A549 (cell line): ENCODE measurements around the gene CDKN2C. TPM values are rescaled to one million over a fixed set of nuclear protein-coding genes. Genes with fewer than 3 reads are reported as not detected.

ENCODE experiments used
- ATAC-seq, 2 experiments: fragments of 200-7000 bp in 1 of 2; fragments of >200 bp in 1 of 2; cut with Nextera tagmentation in 1 of 2; cut with Tn5 transposase in 1 of 2; 3 replicates each; pipeline versions ENCODE4 v1.8.0 to v1.9.1; 2018 to 2020; ENCODE audit warnings: mild to moderate bottlenecking in 1 of 2, moderate library complexity in 1 of 2
- CTCF ChIA-PET: fragments of 300-600 bp; sonication (Branson Sonifier 250); formaldehyde crosslinking; extraction: SDS; loops from one replicate; lab custom pipeline; 2021; ENCODE audit warnings: antibody characterized with exemption, inconsistent platforms; lab: Yijun Ruan, JAX
- POLR2A ChIA-PET: fragments of 350-600 bp; formaldehyde crosslinking; extraction: SDS; loops from one replicate; lab custom pipeline; 2021; ENCODE audit warnings: antibody characterized with exemption, inconsistent platforms; lab: Yijun Ruan, JAX
- DNase-seq, 2 experiments: peaks; one replicate each; pipeline versions ENCODE4 v3.0.0 to v3.0.0-alpha.2; 2011 to 2016; ENCODE audit warnings: low read depth in 1 of 2, low spot score in 1 of 2
- FAIRE-seq: peaks from 2 replicates; lab custom pipeline; 2011; peaks lifted over from hg19 to GRCh38; lab: Jason Lieb, UNC
- H3K27ac ChIP-seq, 2 experiments: fragments of >200 bp; sonication (Bioruptor Twin); formaldehyde crosslinking; 3 replicates each; pipeline ENCODE4 v1.5.1; 2016 to 2017
- H3K4me1 ChIP-seq: fragments of >200 bp; sonication (Bioruptor Twin); formaldehyde crosslinking; 3 replicates; pipeline ENCODE4 v1.6.1; 2016
- H3K4me2 ChIP-seq: fragments of >200 bp; sonication (Bioruptor Twin); formaldehyde crosslinking; 3 replicates; pipeline ENCODE4 v1.6.1; 2016
- H3K4me3 ChIP-seq: fragments of >200 bp; sonication (Bioruptor Twin); formaldehyde crosslinking; 3 replicates; pipeline ENCODE4 v1.5.1; 2016
- H3K9me3 ChIP-seq: fragments of >200 bp; sonication (Bioruptor Twin); formaldehyde crosslinking; 3 replicates; pipeline ENCODE4 v1.6.1; 2016
- CBX8 ChIP-seq: fragments of 200-600 bp; sonication (generic); IDR thresholded peaks from 2 replicates; pipeline ENCODE4 v1.6.1; 2016
- CEBPB ChIP-seq, 2 experiments: fragments of >200 bp in 1 of 2; sonication (Bioruptor Twin) in 1 of 2; formaldehyde crosslinking in 1 of 2; IDR thresholded peaks; 2 replicates each; pipeline ENCODE4 v1.6.1; 2012 to 2016
- CHD2 ChIP-seq: fragments of 150-350 bp; IDR thresholded peaks from 2 replicates; pipeline ENCODE4 v1.6.1; 2014; ENCODE audit warnings: low read length; ENCODE audit not compliant: partially characterized antibody
- CHD4 ChIP-seq: fragments of 200-600 bp; sonication (generic); IDR thresholded peaks from 2 replicates; pipeline ENCODE4 v1.6.1; 2016; ENCODE audit warnings: antibody characterized with exemption, mild to moderate bottlenecking, borderline replicate concordance
- EHF ChIP-seq: fragments of 250-450 bp; sonication (Bioruptor Pico); IDR thresholded peaks from 2 replicates; pipeline ENCODE4 v1.5.0; 2020; ENCODE audit warnings: mild to moderate bottlenecking
- EP300 ChIP-seq, 2 experiments: fragments of >200 bp; sonication (Bioruptor Twin); formaldehyde crosslinking; IDR thresholded peaks; 2 replicates in 1 of 2; 3 replicates in 1 of 2; pipeline ENCODE4 v1.6.1; 2016 to 2017
- ESRRA ChIP-seq: fragments of 150-350 bp; IDR thresholded peaks from 2 replicates; pipeline ENCODE4 v1.6.1; 2014; ENCODE audit warnings: mild to moderate bottlenecking, low read length, borderline replicate concordance
- FOSB ChIP-seq: fragments of 250-450 bp; sonication (Bioruptor Pico); IDR thresholded peaks from 2 replicates; pipeline ENCODE4 v1.5.0; 2020; ENCODE audit warnings: mild to moderate bottlenecking, moderate library complexity
- FOSL2 ChIP-seq, 2 experiments: fragments of 450-650 bp in 1 of 2; fragments of >200 bp in 1 of 2; sonication (Bioruptor Twin) in 1 of 2; formaldehyde crosslinking; IDR thresholded peaks; 2 replicates each; pipeline versions ENCODE4 v1.5.0 to v1.6.1; 2016 to 2020; ENCODE audit warnings: mild to moderate bottlenecking in 1 of 2, moderate library complexity in 1 of 2
- HOXB5 ChIP-seq: fragments of 250-450 bp; sonication (Bioruptor Pico); IDR thresholded peaks from 2 replicates; pipeline ENCODE4 v1.5.0; 2020; ENCODE audit warnings: mild to moderate bottlenecking, moderate library complexity
- KDM5A ChIP-seq: fragments of 200-600 bp; sonication (generic); IDR thresholded peaks from 2 replicates; pipeline ENCODE4 v1.6.1; 2016; ENCODE audit warnings: antibody characterized with exemption, mild to moderate bottlenecking
- MAFK ChIP-seq: fragments of 450-650 bp; IDR thresholded peaks from 2 replicates; pipeline ENCODE4 v1.6.1; 2014; ENCODE audit not compliant: partially characterized antibody
- MAZ ChIP-seq: fragments of 150-350 bp; IDR thresholded peaks from 2 replicates; pipeline ENCODE4 v1.6.1; 2014; ENCODE audit warnings: antibody characterized with exemption, low read depth, low read length, borderline replicate concordance
- MYC ChIP-seq: IDR thresholded peaks from 2 replicates; pipeline ENCODE4 v1.6.1; 2012; ENCODE audit warnings: mild to moderate bottlenecking, inconsistent platforms, low read length, improper control_type of control experiment, borderline replicate concordance
- NR3C1 ChIP-seq: fragments of >200 bp; sonication (Bioruptor Twin); formaldehyde crosslinking; IDR thresholded peaks from 3 replicates; pipeline ENCODE4 v1.6.1; 2017
- RAD21 ChIP-seq, 2 experiments: fragments of >200 bp in 1 of 2; sonication (Bioruptor Twin) in 1 of 2; formaldehyde crosslinking in 1 of 2; IDR thresholded peaks in 1 of 2; conservative IDR thresholded peaks in 1 of 2; 2 replicates in 1 of 2; 3 replicates in 1 of 2; pipeline ENCODE4 v1.6.1; 2012 to 2018; ENCODE audit warnings: inconsistent platforms in 1 of 2
- RCOR1 ChIP-seq: fragments of 150-350 bp; IDR thresholded peaks from 2 replicates; pipeline ENCODE4 v1.6.1; 2014; ENCODE audit warnings: antibody characterized with exemption, low read length, low read depth
- RFX5 ChIP-seq: fragments of 450-650 bp; IDR thresholded peaks from 2 replicates; pipeline ENCODE4 v1.7.1; 2014; ENCODE audit warnings: antibody characterized with exemption, mild to moderate bottlenecking, moderate library complexity
- RNF2 ChIP-seq: fragments of 200-600 bp; sonication (generic); IDR thresholded peaks from 2 replicates; pipeline ENCODE4 v1.6.1; 2016; ENCODE audit warnings: low read depth, mild to moderate bottlenecking, antibody characterized with exemption, moderate library complexity, borderline replicate concordance
- SREBF2 ChIP-seq: fragments of 450-650 bp; IDR thresholded peaks from 2 replicates; pipeline ENCODE4 v1.6.1; 2014; ENCODE audit warnings: mild to moderate bottlenecking, moderate library complexity
- TFCP2L1 ChIP-seq: fragments of 250-450 bp; sonication (Bioruptor Pico); IDR thresholded peaks from 2 replicates; pipeline ENCODE4 v1.5.0; 2021; ENCODE audit warnings: mild to moderate bottlenecking
- TP53 ChIP-seq: fragments of 250-450 bp; sonication (Bioruptor Pico); IDR thresholded peaks from 2 replicates; pipeline ENCODE4 v1.5.0; 2021; ENCODE audit warnings: mild to moderate bottlenecking, moderate library complexity
- ZFP36 ChIP-seq: fragments of 450-650 bp; IDR thresholded peaks from 2 replicates; pipeline ENCODE4 v1.6.1; 2014; ENCODE audit warnings: borderline replicate concordance; ENCODE audit not compliant: partially characterized antibody
- ZNF302 ChIP-seq: fragments of 250-450 bp; sonication (Bioruptor Pico); IDR thresholded peaks from 2 replicates; pipeline ENCODE4 v1.9.0; 2021; ENCODE audit warnings: inconsistent platforms, mild to moderate bottlenecking, moderate library complexity
- ZSCAN20 ChIP-seq: fragments of 250-450 bp; sonication (Bioruptor Pico); IDR thresholded peaks from 2 replicates; pipeline ENCODE4 v1.8.0; 2022; ENCODE audit warnings: mild to moderate bottlenecking, moderate library complexity
- WGBS: methylation state at CpG from one replicate; pipeline ENCODE4 v1.1.6; 2017; ENCODE audit errors: missing lambda C conversion rate; 5-methylcytosine and 5-hydroxymethylcytosine counted together
- polyA plus RNA-seq, 4 experiments: library from polyadenylated mRNA; depleted of rRNA in 3 of 4; stranded (reverse); fragments of >200 nt; fragmentation: RNase III in 1 of 4; extraction: RNeasy Plus Mini Kit Qiagen cat#74134 plus additional on column Dnase treatment in 1 of 4; gene quantifications; 2 replicates in 3 of 4; 3 replicates in 1 of 4; pipeline ENCODE4 v1.2.3, GENCODE V29; 2011 to 2017

Gene CDKN2C
- polyA plus RNA-seq, 2 of the 4 experiments (the other 2 are of a cell fraction): 13.0 to 17.7 TPM

GRCh38 chr1:50992532-50993318, 22.7 kb downstream of the CDKN2C start:
- FAIRE-seq: no peak
- Histone ChIP-seq H3K4me1 (no peaks in the 10 kb centered on the region), H3K27ac (no peak overlapping the region), H3K9me3 (no peaks in the 10 kb centered on the region), H3K4me2 (no peak overlapping the region), H3K4me3 (no peak overlapping the region)
- ChIA-PET CTCF (interaction anchor here (1.1 kb wide), 1 partner anchor 41 kb away, joined by 3 read pairs; no protein-coding TSS in a partner anchor), POLR2A (no interaction called here)
- TF ChIP-seq ZFP36 (no peak), NR3C1 (no peak), RAD21 (conservative IDR thresholded peaks at IDR 0.05 in 1 of 2, IDR thresholded peaks at IDR 0.05 in 1 of 2) (no peak), TFCP2L1 (CRISPR knock-in tag) (no peak), RFX5 (no peak), ZSCAN20 (no peak), CHD4 (no peak), EHF (no peak), CHD2 (no peak), SREBF2 (no peak), KDM5A (no peak), TP53 (CRISPR knock-in tag) (no peak), FOSL2 (IDR thresholded peaks at IDR 0.05) (no peak), FOSL2 (CRISPR knock-in tag; IDR thresholded peaks at IDR 0.05) (no peak), HOXB5 (CRISPR knock-in tag) (no peak), MYC (no peak), MAZ (no peak), CEBPB (IDR thresholded peaks at IDR 0.05) (no peak), FOSB (CRISPR knock-in tag) (no peak), EP300 (IDR thresholded peaks at IDR 0.05) (no peak)
- ATAC-seq: no peak
- no peak for DNase-seq
- 74% methylated on average over 3 of the region's 3 CpGs for WGBS

GRCh38 chr1:50993645-50994044, 23.6 kb downstream of the CDKN2C start:
- H3K4me1 ChIP-seq: no peaks in the 10 kb centered on the region
- no peaks in the 10 kb centered on the region for H3K9me3 ChIP-seq
- 93% methylated on average over 3 of the region's 3 CpGs for WGBS
- CTCF ChIA-PET: no interaction called here
- H3K4me3 ChIP-seq: no peak overlapping the region
- TF ChIP-seq EHF (no peak), RCOR1 (no peak), ZSCAN20 (no peak), CHD2 (no peak), CEBPB (IDR thresholded peaks at IDR 0.05) (no peak), EP300 (IDR thresholded peaks at IDR 0.05) (no peak)
- POLR2A ChIA-PET: no interaction called here
- DNase-seq: no peak
- H3K4me2 ChIP-seq: no peak overlapping the region
- no peak overlapping the region for H3K27ac ChIP-seq
- FAIRE-seq: no peak
- ATAC-seq: no peak

DNA sequence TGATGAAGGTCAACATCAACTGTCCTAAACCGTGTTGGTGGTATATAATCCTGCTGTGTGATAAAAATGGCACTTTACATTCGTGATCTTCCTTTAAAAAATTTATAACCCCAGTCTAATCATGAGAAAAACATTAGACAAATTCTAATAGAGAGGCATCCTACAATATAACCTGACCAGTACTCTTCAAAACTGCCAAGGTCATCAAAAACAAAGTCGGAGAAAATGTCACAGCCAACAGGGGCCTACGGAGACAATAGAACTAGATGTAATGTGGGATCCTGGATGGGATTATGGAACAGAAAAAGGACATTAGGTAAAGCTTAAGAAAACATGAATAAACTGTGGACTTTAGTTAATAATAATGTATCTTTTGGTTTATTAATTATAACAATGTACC, 25.0 kb downstream of the CDKN2C start:
- no peaks in the 10 kb centered on the region for H3K9me3 ChIP-seq
- POLR2A ChIA-PET: no interaction called here
- no peak for ATAC-seq
- TF ChIP-seq CBX8: no peak
- TF ChIP-seq RNF2: no peak
- peak; percentile 74 for TF ChIP-seq MAFK
- TF ChIP-seq, all 56 proteins: peak for 1
- H3K27ac ChIP-seq: no peak overlapping the region
- H3K4me1 ChIP-seq: no peaks in the 10 kb centered on the region
- H3K4me3 ChIP-seq: no peak overlapping the region
- DNase-seq (no peak), FAIRE-seq (no peak)
- no peak overlapping the region for H3K4me2 ChIP-seq
- 86% methylated on average over 4 of the region's 4 CpGs for WGBS
- CTCF ChIA-PET: interaction anchor here (0.9 kb wide), 1 partner anchor 10 kb away, joined by 3 read pairs; no protein-coding TSS in a partner anchor

GRCh38 chr1:50995651-50996050, 25.6 kb downstream of the CDKN2C start:
- Histone ChIP-seq H3K9me3 (no peaks in the 10 kb centered on the region), H3K4me1 (no peaks in the 10 kb centered on the region), H3K27ac (no peak overlapping the region), H3K4me2 (no peak overlapping the region), H3K4me3 (no peak overlapping the region)
- ChIA-PET CTCF (no interaction called here), POLR2A (no interaction called here)
- ATAC-seq (no peak), DNase-seq (no peak), FAIRE-seq (no peak)
- TF ChIP-seq SREBF2: no peak
- TF ChIP-seq ZNF302 (CRISPR knock-in tag): no peak
- TF ChIP-seq ESRRA: no peak
- WGBS: 24% methylated on average over 1 of the region's 1 CpG
